Inferior parietal cortex (tissue), 1 donor: Measurements from ENCODE around the gene MPND.

Source experiments
- DNase-seq: peaks from one replicate; pipeline ENCODE4 v3.0.0-alpha.2; 2016; ENCODE audit errors: extremely low spot score

The MPND gene

GRCh38 chr19:4343370-4344307 is at the start of gene MPND:
TSS of gene MPND (plus strand) at chr19:4343562. CDS start at chr19:4343594, 32 bp downstream.
- peak; percentile 90 for DNase-seq

GRCh38 chr19:4294389-4294788 is 49.0 kb upstream of the MPND start:
- no peak for DNase-seq

GRCh38 chr19:4295972-4296771 is 47.2 kb upstream of the MPND start:
- DNase-seq = peak; percentile 13

GRCh38 chr19:4297901-4298809 is 45.2 kb upstream of the MPND start:
- no peak for DNase-seq

- no peak for DNase-seq
These were observed 44.4 kb upstream of the MPND start for GRCh38 chr19:4298810-4299550.

GRCh38 chr19:4300589-4300988 is 42.8 kb upstream of the MPND start:
- DNase-seq = no peak

GRCh38 chr19:4301590-4302242 is 41.6 kb upstream of the MPND start:
- DNase-seq = no peak

GRCh38 chr19:4302243-4302640 is 41.1 kb upstream of the MPND start, which contains the start of gene TMIGD2:
TSS of gene TMIGD2 (minus strand) at chr19:4302389. CDS start at chr19:4302385, 4 bp downstream.
- DNase-seq = no peak

- DNase-seq = no peak
These were observed 39.4 kb upstream of the MPND start for GRCh38 chr19:4303819-4304537.

- DNase-seq = peak; percentile 51
These were observed 38.7 kb upstream of the MPND start, which contains the start of gene FSD1 for GRCh38 chr19:4304538-4305256. TSS of gene FSD1 (plus strand) at chr19:4304598. CDS start at chr19:4304747, 149 bp downstream.

GRCh38 chr19:4305257-4305612 is 38.1 kb upstream of the MPND start:
- no peak for DNase-seq

- DNase-seq = no peak
These were observed 37.7 kb upstream of the MPND start for GRCh38 chr19:4305659-4306058.

GRCh38 chr19:4310247-4311121 is 32.9 kb upstream of the MPND start:
- DNase-seq = peak; percentile 7

GRCh38 chr19:4313847-4314490 is 29.4 kb upstream of the MPND start:
- no peak for DNase-seq

GRCh38 chr19:4316956-4317355 is 26.4 kb upstream of the MPND start:
- no peak for DNase-seq

- no peak for DNase-seq
These were observed 24.9 kb upstream of the MPND start for GRCh38 chr19:4318460-4318859.

GRCh38 chr19:4319067-4319718 is 24.2 kb upstream of the MPND start:
- DNase-seq = no peak
